ENCODE data around the gene HOMEZ.
"Not testable (repeated sequence)": the region's sequence is repeated elsewhere in the genome, so short reads cannot be mapped to it uniquely, and the experiment has no call there.

HOMEZ gene, protein sequence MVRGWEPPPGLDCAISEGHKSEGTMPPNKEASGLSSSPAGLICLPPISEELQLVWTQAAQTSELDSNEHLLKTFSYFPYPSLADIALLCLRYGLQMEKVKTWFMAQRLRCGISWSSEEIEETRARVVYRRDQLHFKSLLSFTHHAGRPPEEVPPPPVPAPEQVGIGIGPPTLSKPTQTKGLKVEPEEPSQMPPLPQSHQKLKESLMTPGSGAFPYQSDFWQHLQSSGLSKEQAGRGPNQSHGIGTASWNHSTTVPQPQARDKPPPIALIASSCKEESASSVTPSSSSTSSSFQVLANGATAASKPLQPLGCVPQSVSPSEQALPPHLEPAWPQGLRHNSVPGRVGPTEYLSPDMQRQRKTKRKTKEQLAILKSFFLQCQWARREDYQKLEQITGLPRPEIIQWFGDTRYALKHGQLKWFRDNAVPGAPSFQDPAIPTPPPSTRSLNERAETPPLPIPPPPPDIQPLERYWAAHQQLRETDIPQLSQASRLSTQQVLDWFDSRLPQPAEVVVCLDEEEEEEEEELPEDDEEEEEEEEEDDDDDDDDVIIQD

DNA sequence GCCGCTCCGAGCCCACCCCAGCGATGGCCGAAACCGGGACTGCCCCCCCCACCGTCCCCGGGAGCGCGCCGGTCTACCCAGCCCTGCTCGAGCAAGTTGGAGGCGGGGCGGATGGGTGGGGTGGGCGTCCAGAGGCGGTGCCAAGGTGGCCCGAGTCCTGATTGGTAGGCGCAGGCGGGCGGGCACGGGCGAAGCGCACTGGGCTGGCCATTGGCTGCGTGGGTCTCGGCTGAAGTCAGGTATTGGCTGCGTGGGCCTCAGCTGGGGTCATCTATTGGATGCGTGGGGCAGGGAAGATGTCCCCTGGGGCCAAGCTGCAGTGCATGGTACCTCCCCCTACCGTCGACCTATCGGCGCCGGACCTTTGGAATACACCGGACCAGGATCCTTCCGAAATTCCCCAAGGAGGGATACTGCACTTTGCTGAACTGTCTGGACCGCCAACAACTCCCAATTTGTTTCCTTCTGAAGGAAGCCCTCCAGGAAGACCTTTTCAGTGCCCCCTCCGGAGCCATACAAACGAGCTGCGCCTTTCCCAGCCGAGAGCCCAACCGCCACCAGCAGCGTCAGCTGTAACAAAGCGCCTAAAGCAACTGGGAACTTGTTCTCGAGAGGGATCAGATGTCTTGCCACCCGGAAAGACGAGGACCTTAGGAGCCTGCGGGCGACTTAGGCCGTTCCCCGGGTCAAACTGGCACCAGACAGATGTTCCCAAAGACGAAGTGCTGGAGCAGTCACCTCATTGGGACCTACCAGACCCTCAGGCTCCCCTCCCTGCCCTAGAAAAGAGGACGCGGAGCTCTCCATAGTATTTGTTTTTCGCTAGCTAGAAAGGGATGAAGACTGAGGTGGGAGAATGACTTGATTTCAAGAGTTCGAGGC lies at the start of gene HOMEZ:
Gene HOMEZ (minus strand): TSS at position 113 of the 882 bp plus-strand sequence. CDS start 180 bp downstream, outside the sequence.
- DNase-seq = peak; percentile 97

- DNase-seq = no peak
These were observed 49.7 kb upstream of the HOMEZ start for GRCh38 chr14:23335623-23336022.

DNA sequence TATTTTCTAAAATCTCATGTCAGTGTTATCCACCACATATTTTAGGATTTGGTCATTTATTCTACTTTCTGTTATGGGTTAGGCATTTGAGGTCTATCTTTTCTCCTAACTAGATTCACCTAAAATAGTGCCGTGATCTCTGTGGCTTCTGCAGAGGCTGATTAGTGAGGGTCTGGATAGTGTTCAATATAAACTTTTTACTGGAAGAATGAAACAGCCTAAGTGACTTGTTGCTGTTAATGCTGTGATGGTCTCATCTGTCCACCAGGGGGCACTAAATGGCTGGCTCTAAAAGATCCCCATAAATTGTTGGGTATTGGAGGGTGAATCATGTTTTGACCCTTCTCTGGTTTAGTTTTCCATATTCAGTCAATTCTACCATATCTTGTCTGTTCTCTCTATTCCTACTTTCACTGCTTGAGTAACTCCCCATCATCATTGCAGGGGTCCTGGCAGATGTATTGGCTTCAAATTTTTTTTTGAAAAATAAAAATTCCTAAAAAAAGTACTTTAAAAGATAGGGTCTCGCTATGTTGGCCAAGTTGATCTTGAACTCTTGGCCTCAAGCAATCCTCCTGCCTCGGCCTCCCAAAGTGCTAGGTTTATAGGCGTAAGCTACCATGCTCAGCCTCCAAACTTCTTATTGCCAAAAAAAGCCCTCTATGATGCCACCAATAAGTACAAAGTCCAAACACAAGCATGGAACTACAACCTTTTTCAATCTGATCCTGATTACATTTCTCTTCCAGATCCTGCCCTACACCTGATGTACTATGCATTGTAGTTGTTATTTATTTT lies 42.2 kb upstream of the HOMEZ start:
- peak; percentile 79 for DNase-seq

DNA sequence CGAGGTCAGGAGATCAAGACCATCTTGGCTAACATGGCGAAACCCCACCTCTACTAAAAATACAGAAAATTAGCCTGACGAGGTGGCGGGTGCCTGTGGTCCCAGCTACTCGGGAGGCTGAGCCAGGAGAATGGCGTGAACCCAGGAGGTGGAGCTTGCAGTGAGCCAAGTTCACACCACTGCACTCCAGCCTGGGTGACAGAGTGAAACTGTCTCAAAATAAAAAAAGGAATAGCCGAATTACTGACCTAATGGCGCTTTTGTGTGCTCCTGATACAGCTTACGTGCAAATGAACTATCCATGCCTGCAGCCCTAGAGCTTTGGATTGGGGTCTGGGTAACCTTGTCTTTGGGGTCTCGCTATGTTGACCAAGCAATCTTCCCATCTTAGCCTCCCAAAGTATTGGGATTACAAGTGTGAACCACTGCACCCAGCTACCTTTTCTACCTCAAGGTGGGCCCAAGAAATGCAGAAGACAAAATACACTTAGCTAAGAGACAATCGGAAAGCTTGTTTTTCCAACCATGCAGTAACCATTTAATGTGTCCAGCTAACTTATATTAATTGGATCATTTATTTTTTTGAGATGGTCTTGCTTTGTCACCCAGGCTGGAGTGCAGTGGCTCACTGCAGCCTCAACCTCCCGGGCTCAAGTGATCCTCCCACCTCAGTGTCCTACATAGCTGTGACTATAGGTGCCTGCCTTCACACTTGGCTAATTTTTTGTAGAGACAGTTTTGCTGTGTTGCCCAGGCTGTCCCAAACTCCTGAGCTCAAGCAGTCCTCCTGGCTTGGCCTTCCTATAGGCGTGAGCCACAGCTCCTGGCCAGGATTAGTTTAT lies 40.8 kb upstream of the HOMEZ start:
- no peak for DNase-seq

DNA sequence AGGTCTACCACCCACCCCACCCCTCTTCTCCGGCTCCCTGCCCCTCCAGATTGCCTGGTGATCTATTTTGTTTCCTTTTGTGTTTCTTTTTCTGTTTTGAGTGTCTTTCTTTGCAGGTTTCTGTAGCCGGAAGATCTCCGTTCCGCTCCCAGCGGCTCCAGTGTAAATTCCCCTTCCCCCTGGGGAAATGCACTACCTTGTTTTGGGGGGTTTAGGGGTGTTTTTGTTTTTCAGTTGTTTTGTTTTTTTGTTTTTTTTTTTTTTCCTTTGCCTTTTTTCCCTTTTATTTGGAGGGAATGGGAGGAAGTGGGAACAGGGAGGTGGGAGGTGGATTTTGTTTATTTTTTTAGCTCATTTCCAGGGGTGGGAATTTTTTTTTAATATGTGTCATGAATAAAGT lies 39.8 kb upstream of the HOMEZ start:
- not testable (repeated sequence) for DNase-seq

DNA sequence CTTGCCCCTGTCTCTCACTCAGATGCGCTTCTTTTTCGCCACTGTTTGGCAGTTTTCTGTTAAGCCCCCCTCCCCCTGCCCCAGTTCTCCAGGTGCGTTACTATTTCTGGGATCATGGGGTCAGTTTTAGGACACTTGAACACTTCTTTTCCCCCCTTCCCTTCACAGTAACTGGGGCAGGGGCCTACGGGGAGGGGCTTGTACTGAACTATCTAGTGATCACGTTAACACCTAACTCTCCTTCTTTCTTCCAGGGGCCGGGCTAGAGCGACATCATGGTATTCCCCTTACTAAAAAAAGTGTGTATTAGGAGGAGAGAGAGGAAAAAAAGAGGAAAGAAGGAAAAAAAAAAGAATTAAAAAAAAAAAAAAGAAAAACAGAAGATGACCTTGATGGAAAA lies 39.1 kb upstream of the HOMEZ start:
- DNase-seq = no peak

GRCh38 chr14:23324455-23324846 lies 38.5 kb upstream of the HOMEZ start:
- DNase-seq = no peak

- no peak for DNase-seq
These were observed 38.0 kb upstream of the HOMEZ start for GRCh38 chr14:23323838-23324454.

DNA sequence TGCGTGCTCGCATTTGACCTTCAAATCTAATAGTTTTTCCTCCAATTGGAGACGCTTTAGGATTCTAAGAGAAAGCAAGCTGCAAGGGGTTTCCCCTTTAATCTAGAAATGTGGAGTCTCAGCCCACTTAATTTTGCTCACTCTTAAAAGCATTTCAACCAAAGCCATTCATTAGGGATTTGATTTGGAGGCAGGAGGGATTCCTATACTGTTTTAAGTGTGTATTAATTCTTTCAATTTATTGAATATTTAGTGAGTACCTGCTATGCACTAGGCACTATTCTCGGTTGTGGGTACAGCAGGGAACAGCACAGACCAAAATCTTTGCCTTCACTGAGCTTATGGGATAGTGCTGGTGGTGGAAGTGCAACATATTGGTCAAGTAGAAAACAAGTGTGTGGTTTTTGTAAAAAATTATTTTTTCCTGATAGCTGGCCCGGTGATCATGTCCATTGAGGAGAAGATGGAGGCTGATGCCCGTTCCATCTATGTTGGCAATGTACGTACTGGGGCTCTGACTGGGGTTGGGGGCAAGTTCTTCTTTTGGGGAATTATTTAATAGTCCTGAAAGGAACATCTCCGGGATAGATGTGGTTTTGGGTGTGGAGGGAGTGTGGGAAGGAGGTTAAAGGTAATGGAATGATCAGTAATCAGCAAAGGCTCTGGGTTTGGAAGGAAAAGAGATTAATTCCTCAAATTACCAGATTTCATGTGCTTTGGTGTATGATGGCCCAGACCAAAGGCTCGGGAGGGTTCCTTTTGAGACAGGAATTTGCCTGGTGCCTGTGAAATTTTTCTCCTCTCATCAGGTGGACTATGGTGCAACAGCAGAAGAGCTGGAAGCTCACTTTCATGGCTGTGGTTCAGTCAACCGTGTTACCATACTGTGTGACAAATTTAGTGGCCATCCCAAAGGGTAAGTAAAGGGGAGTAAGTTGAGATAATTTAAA lies 36.9 kb upstream of the HOMEZ start:
- DNase-seq = no peak

GRCh38 chr14:23321572-23322547 lies 35.9 kb upstream of the HOMEZ start:
- peak; percentile 50 for DNase-seq

GRCh38 chr14:23320584-23321571 lies 34.9 kb upstream of the HOMEZ start, which contains the start of gene PABPN1:
Gene PABPN1, plus strand, starts transcription at chr14:23321457. Its CDS starts 13 bp downstream, at chr14:23321470.
- peak; percentile 100 for DNase-seq

GRCh38 chr14:23319746-23320583 lies 34.0 kb upstream of the HOMEZ start:
- no peak for DNase-seq

GRCh38 chr14:23316300-23316699 lies 30.4 kb upstream of the HOMEZ start:
- DNase-seq = no peak

DNA sequence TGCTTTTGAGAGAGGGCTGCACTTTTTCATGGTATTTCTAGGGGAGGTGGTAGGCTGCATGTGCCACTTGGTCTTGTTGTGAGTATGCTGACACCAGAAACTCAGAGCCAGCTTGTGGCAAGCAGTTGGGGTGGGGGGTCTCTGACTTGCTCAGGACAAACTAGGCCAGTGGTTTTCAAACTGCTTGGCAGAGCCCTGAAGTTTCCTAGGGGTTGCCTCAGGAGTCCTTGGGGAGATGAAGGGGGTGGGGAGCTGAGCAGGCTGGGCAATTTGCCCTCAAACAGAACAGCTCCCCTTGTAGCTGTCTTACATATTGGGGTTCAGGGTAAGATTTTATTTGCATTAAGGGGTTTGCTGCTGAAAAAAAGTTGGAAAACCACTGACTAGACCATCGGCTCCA lies 24.6 kb upstream of the HOMEZ start:
- no peak for DNase-seq

- DNase-seq = no peak
These were observed 23.0 kb upstream of the HOMEZ start for GRCh38 chr14:23308721-23309445.
